CMK (cell line): ENCODE measurements around the gene ZCWPW1.
"Not testable (repeated sequence)": the region's sequence is repeated elsewhere in the genome, so short reads cannot be mapped to it uniquely, and the experiment has no call there.

ENCODE experiments used
- DNase-seq: peaks from one replicate; pipeline ENCODE4 v3.0.0-alpha.2; 2010; ENCODE audit warnings: low read depth

The ZCWPW1 gene

DNA sequence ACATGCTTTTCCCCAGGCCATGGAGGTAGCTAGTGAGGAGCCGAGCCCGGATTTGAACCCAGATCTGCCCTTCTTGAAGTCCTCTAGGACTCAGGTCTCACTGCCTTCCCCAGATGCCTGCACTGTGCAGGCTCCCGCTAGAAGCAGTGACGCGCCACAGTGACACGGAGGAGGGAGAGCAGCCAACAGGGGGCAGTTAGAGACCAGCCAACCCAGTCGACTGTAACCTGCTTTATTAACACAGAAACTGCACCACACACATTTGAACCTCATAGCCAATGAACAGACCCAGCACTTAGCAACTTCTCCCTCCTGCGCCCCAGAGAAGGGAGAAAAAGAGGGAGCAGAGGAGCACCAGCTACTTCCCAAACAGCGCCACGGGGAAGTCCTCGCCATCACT lies 27.8 kb downstream of the ZCWPW1 start:
- no peak for DNase-seq

DNA sequence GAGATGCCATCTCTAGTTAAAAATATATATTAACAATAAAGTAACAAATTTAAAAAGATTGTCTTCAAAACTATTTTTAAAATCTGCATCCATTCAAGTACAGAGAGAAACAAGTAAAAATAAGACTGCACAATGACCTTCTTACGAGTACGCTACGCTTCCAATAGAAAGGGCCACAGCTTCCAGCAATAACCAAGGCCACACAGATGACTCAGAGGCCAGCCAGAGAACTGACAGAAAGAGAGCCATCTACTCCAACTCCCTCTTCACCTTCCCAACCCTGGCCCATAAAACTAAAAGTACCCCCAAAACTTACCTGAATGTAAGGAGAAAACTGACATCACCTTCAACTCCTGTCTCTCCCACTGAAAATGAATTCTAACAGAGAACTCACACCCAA lies 28.5 kb downstream of the ZCWPW1 start:
- DNase-seq: no peak

DNA sequence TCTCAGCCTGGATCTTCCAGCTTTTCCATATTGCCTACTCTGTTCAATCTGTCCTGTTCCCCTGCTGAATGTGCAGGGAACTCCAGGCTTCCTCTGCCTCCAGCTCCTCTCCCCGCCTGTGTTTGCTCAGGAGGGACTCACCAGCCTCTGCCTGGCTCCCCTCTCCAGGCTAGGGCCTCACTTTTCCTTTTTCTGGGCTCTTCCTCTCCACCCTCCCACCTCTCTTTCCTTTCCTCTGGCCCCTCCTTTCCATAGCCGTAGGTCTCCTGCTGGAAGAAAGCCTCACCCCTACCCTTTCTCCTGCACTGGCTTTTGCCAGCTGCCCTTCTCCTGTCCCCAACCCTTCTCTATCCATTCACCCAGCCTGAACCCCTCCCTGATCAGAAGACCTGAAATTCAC lies 30.3 kb downstream of the ZCWPW1 start:
- DNase-seq: no peak

DNA sequence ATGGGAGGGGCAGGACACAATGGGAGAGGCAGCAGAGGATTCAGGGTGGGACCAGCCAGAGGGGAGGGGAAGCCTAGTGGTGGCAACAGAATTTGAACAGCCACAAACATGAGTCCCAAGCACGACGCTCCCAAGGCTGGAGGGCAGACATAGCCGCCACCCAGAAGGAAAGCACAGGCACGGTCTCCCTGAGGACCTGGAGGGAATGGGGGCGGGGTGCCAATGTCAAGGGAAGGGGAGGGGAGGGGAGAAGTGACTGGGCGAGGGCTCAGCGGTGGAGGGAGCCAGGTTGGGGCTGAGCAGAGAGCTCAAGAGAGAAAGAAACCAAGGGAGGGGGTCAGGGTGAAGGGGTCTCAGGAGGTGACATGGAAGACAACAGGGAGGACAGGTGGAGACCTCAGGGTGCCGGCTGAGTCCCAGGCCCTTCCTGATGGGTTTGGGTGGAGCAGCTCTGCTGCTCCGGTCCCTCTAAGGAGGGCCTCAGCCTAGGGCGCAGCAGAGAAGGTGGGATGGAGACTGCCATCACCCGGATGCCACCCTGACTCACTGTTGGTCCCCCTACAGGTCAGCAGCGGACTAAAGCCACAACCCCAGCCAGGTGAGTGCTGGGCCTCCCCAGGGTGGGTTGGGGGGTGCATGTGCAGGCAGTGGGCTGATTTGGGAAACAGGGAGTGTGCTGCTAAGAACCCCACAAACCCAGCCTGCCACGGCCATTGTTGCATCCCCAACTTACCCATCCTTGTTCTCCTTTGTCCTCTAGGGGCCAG lies 31.0 kb downstream of the ZCWPW1 start:
- DNase-seq: no peak

DNA sequence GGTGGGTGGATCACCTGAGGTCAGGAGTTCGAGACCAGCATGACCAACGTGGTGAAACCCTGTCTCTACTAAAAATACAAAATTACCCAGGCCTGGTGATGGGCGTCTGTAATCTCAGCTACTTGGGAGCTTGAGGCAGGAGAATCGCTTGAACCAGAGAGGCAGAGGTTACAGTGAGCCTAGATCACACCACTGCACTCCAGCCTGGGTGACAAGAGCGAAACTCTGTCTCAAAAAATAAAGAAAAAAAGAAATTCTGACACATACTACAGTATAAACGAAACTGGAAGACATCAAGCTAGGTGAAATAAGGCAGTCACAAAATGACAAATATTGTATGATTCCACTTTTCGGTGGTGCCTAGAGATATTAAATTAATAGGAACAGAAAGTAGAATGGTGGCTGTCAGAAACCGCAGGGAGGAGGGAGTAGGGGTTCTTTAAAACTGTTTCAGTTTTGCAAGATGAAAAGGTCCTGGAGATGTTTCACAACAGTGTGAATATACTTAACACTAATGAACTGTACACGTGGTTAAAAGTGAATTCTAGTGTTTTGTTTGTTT lies 32.0 kb downstream of the ZCWPW1 start:
- no peak for DNase-seq

DNA sequence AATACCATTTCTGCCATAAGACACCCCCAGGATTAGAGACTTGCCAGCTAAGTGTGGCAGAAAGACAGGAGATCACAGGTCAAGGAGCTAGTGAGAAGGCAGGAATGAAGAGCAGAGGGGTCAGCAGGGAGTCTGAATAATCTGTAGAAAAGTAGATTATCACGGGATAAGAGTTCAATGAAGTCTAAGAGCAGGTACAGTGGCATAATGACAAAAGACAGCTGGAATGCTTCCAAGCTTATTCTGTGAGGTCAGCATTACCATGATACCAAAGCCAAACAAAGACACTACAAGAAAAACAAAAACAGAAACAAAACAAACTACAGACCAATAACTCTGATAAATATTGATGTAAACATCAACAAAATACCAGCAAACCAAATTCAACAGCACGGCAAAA lies 34.4 kb downstream of the ZCWPW1 start:
- no peak for DNase-seq

DNA sequence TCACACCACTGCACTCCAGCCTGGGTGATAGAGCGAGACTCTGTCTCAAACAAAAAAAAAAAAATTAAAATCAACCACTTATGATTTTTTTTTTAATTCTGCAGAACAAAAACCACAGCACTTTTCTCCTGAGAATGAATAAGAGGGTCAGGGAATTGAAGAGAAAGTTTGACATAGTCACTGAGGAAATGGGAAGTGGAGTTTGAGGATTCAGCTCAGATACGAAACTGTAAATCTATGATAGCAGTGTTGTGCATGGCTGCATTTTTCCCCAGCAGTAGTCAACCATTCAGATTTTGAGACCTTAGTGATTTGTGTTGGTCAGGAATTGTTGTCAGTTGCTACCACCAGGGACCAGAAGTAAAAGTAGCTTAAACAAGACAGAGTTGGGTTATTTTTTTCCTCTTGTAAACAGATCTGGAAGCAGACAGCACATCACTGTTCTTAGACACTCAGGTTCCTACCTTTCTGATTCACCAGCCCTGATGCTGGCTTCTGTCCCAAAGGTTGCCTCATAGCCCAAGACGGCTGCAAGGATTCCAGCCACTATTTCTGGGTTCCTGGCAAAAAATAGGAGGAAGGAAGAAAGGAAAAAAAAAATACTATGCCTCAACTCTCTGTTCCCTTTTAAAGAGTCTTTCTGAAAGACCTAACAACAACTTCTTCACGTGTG lies 35.1 kb downstream of the ZCWPW1 start:
- no peak for DNase-seq

DNA sequence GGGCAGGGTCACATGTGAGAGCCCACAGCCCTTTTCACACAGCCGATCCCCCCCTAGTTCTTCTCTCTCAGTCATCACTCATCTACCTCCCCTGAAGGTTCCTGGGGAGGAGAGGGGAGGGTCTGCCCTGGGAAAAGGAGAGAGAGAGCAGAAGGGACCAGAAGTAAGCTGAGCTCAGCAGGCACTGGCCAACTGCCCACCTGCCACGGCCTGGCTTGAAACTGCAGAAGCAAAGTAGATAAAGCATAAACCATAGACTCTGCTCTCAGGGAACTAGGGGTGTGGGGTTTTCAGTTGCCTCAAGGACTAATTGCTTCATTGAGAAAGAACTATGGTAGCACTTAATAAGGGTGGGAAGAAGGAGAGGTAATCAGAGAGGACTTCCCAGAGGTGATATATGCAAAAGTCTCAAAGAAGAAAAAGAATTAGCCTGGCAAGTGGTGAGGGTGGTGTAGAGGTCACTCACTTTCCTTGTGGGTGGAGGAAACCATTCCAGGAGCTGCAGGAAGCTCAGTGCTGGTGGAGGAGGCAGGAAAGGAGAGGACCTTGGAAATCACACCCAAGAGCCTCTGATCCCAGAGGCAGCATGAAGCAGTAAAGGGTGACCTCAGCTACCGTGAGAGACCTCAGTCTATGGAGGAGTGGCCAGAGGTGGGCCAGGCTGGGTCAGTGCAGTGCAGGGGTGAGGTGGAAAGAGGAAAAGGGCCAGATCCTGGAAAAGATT lies 38.1 kb downstream of the ZCWPW1 start:
- DNase-seq: no peak

DNA sequence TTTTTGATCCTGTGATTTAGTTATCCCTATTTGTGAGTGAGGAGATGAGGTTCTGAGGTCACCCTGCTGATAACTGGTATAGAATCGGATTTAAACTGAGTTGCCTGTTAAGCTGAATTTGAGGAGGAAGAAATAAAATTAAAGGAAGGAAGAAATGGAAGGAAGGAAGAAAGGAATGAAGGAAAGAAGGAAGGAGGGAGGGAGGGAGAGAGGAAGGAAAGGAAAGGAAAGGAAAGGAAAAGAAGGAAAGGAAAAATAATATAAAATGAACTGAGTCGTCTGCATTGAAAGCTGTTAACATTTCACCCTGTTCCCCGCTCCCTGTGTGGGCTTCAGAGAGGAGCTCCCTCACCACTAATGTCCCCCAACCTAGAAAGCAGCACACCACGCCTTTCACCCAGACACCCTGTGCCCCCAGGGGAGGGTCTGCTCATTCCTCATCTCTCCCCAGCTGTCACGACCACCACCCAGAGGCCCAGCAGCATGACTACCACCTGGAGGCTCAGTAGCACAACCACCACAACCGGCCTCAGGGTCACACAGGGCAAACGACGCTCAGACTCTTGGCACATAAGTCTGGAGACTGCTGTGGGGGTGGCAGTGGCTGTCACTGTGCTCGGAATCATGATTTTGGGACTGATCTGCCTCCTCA lies 38.9 kb downstream of the ZCWPW1 start:
- DNase-seq: no peak

DNA sequence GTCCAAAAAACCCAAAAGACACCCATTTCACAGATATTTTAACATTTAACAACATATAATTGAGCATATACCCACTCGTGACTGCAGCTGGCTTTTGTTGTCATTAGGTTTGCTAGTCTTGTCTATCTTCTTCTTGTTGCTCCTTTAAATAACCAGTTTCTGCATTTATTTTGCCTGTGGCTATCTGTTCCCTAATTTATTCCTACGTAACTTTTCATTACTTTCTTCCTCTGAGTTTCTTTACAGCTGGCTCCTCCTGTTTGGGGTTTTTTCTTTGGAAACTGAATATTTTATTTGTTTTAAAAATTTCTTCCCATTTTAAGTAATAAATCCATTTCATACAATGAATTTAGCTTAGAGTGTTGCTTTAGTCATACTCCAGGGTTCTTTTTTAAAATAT lies 40.8 kb downstream of the ZCWPW1 start:
- no peak for DNase-seq

DNA sequence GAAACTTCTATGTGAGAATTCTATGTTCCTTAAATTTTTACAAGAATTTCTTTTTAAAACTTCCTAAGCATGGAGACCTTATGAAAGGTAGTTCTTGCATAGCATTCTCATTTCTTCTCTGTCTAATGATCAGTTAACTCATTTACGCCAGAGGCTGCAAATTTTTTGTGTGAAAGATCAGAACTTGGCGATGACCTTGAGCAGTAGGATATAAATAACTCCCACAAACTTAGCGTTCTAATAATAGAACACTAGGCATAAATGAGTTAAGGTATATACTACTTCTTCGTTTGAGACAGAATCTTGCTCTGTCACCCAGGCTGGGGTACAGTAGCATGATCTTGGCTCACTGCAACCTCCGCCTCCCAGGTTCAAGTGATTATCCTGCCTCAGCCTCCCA lies 41.6 kb downstream of the ZCWPW1 start:
- DNase-seq: no peak

DNA sequence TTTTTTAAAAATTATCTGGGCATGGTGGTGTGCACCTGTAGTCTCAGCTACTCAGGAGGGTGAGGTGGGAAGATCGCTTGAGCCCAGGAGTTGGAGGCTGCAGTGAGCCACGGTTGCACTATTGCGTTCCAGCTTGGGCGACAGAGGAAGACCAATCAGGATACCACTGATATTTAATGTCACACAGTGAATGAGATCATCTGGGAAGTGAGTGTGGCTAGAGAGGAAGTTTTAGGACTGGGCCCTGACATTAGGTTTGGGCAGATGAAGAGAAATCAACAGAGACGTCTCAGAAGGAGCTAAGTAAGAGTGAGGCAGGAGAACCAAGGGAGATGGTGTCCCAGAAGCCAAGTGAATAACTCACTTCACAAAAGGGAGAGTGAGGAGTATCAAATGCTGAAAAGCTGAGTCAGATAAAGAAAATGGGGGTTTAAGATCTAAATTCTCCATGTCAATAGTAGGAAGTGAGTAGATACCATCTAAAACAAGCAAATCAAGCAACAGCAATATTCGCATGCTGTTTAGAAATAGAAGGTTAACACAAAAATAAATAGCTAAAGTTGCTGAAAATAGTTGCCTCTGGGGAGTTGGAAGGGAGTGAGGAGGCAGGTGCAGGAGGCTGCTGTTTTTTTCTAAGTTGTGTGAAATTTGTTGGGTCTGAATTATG lies 43.7 kb downstream of the ZCWPW1 start:
- DNase-seq: no peak

DNA sequence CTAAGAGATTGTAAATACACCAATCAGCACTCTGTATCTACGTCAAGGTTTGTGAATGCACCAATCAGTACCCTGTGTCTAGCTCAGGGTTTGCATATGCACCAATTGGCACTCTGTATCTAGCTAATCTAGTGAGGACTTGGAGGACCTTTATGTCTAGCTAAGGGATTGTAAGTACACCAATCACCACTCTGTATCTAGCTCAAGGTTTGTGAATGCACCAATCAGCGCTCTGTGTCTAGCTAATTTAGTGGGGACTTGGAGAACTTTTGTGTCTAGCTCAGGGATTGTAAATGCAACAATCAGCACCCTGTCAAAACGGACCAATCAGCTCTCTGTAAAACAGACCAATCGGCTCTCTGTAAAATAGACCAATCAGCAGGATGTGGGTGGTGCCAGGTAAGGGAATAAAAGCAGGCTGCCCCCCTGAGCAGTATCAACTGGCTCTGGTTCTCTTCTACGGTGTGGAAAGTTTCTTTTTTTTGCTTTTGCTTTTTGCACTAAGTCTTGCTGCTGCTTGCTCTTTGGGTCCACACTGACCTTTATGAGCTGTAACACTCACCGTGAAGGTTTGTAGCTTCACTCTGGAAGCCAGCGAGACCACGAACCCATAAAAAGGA lies 46.2 kb downstream of the ZCWPW1 start:
- DNase-seq: not testable (repeated sequence)

DNA sequence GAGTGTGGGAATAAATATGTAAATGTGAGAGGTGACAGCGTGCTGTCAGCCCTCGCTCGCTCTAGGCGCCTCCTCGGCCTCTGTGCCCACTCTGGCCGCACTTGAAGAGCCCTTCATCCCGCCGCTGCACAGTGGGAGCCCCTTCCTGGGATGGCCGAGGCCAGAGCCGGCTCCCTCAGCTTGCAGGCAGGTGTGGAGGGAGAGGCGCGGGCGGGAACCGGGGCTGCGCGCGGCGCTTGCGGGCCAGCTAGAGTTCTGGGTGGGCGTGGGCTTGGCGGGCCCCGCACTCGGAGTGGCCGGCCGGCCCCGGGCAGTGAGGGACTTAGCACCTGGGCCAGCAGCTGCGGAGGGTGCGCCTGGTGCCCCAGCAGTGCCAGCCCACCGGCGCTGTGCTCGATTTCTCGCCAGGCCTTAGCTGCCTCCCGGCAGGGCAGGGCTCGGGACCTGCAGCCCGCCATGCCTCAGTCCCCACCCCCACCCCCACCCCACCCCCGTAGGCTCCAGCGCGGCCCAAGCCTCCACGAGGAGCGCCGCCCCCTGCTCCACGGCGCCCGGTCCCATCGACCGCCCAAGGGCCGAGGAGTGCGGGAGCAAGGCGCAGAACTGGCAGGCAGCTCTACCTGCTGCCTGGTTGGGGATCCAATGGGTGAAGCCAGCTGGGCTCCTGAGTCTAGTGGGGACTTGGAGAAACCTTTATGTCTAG lies 46.8 kb downstream of the ZCWPW1 start:
- DNase-seq: not testable (repeated sequence)

DNA sequence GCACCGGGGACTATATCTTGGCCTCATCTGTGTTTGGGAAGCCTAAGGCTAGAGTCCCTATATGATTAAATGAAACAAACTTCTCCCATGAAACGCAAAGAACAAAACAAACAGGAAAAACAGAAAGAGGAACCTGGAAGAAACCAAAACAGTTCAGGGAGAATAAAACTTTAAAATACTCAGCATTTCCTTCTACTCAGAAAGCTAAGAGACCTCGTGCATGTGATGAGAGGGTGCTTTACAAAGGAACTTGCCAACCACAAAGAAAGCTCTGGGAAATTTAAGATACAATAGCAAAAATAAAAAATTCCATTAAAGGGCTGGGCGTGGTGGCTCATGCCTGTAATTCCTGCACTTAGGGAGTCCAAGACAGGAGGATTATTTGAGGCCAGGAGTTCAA lies 48.3 kb downstream of the ZCWPW1 start:
- DNase-seq: no peak

DNA sequence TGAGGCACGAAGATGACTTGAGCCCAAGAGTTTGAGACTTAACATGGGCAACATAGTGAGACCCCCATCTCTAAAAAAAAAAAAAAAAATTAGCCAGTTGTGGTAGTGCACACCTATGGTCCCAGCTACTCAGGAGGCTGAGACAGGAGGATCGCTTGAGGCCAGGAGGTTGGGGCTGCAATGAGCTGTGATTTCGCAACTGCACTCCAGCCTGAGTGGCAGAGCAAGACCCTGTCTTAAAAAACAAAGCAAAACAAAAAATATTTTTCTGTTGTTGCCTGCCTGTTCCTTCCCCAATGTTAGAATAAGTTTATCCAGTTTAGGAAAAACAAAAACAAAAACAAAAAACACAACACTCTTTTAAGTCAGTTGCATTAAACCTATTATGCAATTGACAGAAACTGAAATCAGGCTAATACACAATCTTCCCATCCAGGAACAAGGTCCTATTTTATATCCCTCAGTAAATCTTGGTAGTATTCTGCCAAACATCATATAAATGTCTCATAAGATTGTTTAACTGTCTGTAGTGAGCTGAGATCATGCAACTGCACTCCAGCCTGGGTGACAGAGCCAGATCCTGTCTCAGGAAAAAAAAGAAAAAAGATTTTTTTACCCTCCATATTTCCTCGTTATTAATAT lies 50.3 kb downstream of the ZCWPW1 start:
- no peak for DNase-seq

DNA sequence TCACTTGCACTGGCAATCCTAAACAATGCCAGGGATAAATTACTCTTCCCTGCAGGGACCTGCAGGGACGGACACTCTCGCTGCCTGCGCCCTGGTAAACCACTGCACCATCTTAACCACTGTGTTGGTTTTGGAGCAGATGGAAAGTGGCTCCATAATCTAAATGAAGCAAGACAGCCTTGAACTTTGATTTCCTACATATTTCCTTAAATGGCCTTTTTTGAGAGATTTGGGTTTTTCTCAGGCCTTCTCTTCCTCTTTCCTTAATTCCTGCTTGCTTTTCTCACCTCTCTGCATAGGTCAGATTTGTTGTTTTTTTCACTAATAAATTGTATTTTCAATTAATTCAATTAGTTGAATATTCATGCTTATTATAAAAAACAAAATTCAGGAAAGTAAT lies 52.4 kb downstream of the ZCWPW1 start:
- DNase-seq: no peak

DNA sequence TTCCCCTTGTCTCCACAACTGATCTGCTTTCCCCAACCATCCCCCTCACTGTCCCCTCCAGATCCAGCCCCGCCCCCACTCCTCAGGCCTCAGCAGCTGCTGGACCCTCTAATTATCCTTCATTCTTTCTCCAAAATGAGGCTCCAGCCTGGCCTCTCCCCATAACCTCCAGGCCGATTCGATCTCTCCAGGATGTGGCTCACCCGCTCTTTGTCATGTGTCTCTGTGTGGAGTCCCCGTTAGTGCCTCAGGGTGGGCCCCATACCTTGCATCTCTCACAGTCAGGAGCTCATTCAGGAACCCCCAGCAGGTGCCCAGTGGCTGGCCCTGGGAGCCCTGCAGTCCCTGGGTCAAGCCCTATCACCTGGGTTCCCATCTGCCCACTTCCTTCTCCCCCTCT lies 53.9 kb downstream of the ZCWPW1 start:
- no peak for DNase-seq

DNA sequence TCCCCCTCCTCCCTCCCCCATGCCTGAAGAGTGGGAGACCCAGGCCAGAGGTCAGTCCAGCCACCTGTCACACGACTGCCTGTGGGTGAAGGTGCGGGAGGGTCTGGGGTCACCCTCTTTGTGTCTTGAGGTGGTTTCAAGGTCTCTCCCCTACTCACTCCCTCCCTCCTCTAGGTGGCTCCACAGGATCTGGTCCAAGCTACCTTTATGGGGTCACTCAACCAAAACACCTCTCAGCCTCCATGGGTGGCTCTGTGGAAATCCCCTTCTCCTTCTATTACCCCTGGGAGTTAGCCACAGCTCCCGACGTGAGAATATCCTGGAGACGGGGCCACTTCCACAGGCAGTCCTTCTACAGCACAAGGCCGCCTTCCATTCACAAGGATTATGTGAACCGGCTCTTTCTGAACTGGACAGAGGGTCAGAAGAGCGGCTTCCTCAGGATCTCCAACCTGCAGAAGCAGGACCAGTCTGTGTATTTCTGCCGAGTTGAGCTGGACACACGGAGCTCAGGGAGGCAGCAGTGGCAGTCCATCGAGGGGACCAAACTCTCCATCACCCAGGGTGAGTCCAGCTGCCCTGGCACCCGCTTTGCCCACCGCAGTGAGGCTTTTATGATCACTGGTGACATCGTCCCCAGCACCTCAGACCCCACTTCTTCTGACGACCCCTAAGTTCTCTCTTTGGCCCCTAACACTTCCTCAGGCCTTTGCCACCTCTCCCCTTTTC lies 54.5 kb downstream of the ZCWPW1 start:
- not testable (repeated sequence) for DNase-seq
